Occipital lobe (tissue), 2 donors: ENCODE data around the gene POLK. TPM values are rescaled to one million over a fixed set of nuclear protein-coding genes. Genes with fewer than 3 reads are reported as not detected.
"Not testable (repeated sequence)": the region's sequence is repeated elsewhere in the genome, so short reads cannot be mapped to it uniquely, and the experiment has no call there.

ENCODE experiments used
- DNase-seq: peaks from one replicate; lab custom pipeline; 2025; lab: John Stamatoyannopoulos, UW
- total RNA-seq: library from RNA; depleted of rRNA; stranded (reverse); fragments of >200 nt; gene quantifications from one replicate; pipeline ENCODE4 v1.2.3, GENCODE V29; 2014

POLK gene
- total RNA-seq, 1 donor from 2014 or later, result 56.5 TPM

DNA sequence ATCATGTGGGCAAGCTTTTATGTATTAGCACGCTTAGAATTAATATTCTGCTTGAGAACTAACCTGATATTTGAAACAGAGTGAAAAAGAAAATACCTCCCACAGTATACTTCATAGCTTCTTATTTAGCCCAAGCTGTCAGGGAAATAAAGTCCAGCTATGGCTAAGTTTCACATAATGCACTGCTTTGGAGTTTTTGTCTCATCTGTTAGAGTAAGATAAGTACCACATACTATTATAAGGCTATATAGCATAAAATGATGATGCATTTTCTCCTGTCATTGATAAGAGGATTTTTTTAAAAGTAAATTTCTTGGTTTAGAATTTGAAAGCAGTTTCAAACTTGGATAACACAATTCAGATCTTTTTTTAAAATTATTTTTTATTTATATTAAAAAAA, 97.2 kb downstream of the POLK start:
- DNase-seq, result no peak

DNA sequence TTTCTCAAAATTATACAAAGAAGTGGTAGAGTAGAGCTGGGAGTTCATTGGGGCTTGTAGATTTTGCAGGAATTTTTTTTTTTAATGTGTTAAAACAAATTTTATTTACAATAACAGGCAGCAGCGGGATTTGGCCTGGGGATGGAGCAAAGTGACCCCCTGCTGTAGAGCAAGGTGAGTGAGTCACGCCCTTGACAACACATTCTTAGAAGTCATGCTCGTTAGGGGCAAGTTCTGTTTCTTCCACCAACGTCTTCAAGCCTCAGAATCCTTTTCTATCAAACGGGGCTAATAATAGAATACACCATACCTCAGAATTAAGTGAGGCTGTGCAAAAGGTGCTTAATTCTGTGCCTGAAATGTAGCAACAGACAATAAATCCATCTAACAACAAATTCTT, 98.5 kb downstream of the POLK start:
- DNase-seq, result no peak

DNA sequence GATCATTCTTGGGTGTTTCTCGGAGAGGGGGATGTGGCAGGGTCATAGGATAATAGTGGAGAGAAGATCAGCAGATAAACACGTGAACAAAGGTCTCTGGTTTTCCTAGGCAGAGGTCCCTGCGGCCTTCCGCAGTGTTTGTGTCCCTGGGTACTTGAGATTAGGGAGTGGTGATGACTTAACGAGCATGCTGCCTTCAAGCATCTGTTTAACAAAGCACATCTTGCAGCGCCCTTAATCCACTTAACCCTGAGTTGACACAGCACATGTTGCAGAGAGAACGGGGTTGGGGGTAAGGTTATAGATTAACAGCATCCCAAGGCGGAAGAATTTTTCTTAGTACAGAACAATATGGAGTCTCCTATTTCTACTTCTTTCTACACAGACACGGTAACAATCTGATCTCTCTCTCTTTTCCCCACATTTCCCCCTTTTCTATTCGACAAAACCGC, 99.2 kb downstream of the POLK start:
- DNase-seq, result not testable (repeated sequence)

DNA sequence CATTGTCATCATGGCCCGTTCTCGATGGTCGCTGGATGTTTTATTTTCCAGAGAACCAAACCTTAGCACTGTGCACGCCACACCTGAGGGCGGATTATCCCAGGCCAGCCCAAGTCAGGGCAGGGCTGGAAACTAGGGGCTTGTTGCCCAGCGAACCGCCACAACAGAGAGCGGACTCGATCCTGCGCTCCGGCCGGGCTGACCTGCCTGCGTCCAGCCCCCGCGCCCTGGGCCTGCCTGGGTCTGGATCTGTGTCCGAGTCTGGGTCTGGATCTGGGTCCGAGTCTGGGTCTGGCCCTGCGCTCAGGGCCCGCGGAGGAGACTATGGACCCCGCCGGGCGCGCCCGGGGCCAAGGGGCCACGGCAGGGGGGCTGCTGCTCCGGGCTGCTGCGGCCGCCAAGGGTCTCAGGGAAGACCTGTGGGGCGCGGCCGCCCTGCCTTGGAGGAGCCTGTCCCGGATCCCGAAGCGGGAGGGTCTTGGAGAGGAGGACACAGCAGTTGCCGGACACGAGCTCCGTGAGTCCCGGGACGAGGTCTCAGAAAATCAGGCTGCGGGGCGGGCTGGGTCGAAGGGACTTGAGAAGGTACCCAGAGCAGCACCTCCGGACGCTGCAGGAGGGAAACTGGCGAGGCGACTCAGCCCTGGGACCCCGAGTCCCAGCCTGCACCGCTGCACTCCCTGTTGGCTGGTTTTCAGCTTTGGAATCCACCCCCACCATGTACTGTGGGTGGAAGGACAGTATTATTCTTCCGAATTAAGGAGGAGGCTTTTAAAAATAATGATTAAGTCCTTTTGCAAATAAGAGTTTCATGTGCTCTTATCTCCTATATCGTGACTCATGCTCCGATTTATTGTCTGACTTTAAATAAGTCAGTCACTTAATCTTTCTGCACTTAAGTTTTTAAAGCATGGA, 99.9 kb downstream of the POLK start, which contains the start of gene ANKDD1B:
TSS of gene ANKDD1B (plus strand) at position 143 of the 915 bp plus-strand sequence. CDS start at position 325, 182 bp downstream.
- peak; percentile 10 for DNase-seq

DNA sequence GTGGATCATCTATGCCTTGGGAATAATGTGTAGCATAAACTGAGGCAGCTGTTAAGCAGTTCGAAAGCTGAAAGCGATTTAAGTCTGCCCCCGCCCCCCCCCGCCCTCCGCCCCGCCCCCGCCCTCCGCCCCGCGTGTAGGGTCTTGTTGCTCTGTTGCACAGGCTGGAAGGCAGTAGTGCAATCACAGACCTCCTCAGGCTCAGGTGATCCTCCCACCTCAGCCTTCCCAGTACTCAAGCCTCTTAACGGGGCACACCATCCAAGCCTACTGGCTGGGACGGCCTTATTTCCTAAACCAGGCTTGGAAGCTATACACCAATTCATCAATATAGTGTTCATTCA, 100.5 kb downstream of the POLK start:
- DNase-seq, result no peak

DNA sequence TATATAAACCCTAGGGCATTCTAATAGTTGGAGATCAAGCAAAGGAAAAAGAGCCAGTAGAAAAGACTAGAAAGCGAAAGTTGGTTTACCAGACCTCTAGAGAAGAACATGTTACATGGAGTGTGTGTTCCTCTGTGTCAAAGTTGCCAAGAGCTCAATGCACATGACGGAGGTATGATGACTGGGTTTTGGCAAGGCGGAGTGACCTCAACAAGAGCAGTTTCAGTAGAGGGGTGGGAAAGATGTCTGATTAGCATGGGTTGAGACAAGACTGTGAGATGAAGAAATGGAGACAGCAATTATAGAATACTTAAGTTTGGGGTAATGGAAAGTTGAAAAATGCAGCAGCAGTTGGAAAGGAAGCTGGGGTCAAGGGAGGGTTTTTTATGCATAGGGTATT, 101.2 kb downstream of the POLK start:
- no peak for DNase-seq

DNA sequence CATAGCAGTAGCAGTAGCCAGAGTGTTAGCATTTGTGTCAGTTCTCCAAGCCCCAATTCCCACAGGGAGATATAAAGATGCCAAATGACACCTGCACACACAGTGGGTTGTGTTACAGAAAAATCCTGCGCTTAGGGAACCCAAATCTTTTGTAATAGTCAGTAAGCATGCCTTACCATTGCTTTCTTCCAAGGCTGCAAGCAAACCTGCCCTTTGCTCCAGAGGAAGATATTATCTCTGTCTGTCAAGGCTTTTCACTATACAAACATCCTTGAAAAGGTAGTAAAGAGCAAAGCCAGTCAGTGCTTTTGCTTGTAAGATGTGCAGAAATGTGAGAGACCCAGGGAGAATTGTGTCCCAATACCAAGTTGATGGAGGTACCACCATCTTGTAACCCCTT, 102.5 kb downstream of the POLK start:
- no peak for DNase-seq

DNA sequence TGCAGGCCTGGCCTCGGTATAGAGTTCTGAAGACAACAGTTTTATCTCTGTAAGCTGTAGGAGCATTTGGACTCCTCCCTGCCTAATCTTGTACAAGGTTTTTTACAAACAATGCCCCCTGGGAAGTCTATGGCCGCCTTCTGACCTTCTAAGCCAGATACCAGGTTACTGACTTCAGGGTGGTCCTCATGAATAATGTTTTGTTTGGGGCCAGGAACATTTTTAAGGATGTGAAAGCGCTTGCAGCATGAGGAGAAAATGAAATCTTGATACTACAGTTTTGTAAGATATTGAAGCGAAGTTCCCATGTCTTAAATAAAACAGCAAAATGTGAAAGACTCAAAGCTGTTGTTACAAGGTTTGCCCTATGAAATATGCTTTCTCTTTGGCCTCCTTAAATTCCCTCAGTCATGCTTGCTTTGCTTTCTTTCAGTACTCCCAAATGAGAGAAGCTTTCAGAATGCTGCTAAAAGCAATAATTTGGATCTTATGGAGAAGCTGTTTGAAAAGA, 104.7 kb downstream of the POLK start:
- no peak for DNase-seq

DNA sequence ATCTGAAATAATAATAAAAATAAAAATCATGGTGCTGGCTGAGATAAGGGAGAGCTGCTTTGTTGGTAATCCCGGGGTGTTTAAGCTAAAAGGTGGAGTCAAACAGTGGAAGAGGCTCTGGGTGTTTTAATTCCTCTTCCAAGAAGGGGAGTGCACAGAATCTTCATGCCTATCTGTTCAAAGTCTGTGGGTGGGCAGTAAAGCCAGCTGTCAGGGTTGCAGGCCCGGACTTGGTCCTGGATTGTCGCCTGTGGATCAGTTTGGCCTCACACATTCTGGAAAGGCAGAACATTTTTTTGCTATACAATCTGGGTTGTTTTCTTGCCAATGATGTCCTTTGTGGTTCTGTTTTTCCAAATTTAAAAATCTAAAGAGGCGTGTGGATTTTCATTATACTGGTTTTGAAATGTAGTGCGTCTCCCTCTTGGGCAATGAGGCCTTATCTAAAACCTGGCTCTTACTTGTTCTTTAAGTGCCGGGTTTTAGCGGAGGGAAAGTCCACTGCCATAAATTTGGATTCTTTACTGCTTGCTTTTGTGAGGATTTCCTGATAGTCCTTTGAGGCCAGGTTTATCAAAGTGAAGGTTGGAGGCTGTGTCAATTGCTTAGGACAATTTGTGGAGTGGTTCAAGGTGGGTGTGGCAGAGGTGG, 105.4 kb downstream of the POLK start:
- no peak for DNase-seq

DNA sequence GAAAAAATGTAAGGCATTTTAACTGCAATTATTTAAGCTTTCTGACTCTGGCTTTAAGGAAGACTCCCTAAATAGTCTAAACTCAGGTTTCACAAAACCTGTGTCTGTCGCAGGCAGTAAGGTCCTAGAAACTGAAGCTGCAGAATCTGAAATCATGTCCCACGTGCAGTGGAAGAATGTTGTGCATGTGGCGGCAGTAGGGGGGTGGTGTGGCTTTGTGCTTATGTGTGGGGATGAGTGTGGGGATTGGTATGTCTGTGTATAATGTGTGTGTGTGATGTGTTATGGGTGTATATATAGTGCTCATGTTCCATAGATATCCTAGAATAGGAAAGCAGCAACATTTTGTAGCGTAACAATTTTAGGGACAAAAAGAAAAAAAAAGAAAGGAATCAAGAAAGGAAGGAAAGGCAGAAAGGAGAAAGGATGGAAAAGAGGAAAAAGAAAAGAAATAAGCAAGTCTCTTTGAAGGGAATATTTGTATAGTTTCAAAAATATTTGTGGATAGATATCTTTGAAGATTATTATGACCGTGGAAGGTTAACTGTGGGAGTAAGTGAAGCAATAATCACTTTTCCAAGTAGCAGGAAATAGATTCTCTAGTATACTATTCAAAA, 106.2 kb downstream of the POLK start:
- no peak for DNase-seq

DNA sequence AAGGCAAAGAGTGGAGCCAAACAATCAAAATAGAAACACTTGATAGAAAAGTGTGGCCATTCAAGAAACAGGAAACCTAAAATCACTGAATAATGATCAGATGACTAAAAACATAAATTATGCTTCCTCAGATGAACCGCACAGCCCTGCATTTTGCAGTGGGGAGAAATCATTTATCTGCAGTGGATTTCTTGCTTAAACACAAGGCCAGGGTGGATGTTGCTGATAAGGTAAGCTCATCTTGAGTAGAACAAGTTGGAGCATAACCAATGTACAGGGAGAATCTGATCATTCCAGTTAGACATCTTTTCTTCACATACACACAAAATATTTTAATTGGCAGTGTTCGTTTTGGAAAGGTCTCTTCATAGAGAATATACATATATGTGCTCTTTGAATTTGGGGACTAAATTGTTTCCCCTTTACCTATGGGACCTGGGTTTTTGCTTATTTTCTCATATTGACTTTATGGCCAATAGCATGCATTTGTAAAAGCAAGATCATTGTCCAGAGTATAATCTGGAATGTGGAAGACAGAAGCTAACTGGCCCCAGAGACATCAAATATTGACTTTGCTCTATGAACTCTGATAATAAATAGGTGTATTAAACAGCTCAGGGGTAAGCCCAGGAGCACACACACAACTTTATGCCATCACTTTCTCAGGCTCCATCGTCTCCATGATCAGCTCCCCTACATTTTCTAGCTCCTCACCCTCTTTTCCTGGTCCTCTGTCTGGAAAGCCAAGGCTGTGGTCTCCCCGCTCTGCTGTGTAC, 108.7 kb downstream of the POLK start:
- no peak for DNase-seq

DNA sequence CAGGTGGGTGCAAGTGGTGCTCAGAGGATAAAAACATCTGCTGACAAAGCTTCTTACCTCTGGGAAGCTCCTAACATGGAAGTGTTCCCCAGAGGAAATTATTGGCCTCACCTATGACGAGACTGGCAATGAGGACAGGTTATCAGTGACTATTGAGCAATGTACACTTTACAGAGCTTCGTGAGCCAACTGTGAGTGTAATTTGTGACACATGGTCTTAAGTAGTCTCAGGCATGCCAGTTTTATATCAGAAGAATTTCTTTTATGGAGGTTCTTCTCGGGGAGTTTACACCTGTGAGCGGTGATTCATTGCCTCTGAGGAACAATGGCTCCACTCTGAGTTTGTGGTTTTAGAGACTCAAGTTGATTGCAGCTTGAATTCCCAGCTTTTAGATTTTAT, 110.9 kb downstream of the POLK start:
- no peak for DNase-seq

DNA sequence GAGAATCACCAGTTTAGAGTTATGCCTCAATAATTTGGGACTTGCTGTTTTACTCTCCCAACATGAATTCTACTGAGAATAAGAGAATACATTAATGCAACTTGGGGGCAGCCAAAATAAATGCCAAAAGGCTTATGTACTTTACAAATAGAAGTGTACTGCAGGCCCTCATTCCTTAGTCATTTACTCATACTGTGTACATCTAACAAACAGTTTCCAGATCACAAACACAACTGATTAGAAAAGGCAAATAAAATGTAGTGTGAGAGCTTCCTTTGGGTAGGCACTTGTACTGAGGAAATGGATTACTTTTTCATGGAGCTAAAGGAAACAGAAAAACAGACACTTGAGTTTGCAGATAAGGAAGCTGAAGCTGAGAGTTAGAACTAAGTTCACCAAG, 112.2 kb downstream of the POLK start:
- DNase-seq, result no peak

DNA sequence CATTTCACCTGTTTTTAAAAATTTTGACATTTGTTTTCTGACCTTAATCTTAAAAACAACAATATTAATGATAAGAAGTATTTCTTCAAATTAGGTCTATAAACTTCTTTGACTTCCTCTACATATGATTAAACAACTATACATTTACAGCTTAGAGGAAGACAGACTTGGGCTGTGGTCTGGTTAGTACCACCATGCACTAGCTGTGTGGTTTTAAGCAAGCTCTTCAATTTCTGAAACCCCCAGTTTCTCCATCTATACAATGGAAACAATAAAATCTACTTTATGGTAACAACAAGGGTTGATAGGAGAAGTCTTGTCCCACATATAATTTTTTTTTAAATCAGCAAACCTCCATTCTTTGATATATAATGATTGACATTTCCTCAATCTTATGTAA, 115.3 kb downstream of the POLK start:
- no peak for DNase-seq

DNA sequence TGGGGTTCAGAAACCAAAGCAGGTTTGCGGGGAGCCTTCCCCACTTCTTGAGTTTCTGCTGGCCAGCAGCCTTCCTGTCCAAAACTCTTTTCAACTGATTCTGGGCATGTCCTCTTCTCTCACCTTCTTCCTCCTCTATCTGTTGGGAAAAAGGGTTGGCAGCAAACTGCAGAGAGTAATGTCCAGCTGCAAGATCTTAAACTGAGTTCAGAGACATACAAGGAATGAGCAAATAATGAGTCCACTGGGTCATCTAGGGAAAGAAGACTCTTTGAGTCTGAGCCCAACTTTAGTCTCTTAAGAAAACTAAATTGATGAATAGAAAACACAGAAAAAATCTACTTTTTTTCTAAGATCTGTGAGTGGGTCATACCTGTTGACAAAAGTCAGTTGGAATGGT, 116.1 kb downstream of the POLK start:
- DNase-seq, result no peak

DNA sequence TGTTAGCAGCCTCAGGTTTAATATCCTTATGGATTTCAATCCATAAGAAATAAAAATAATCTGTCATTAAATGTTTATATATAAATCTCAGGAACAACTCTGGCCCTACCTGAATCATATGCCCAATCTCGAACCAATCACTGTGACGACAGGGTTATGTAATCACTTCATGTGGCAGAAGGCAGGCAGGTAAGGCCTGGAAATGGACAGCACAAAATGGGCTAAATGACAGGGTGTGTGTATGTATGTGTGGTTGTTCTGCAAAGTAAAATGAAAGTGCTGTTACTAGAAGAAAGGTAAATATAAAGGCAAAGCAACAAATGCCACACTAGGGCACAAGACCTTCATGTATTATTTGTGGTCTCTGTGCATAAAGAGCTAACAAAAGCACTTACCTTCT, 119.2 kb downstream of the POLK start:
- DNase-seq, result no peak

DNA sequence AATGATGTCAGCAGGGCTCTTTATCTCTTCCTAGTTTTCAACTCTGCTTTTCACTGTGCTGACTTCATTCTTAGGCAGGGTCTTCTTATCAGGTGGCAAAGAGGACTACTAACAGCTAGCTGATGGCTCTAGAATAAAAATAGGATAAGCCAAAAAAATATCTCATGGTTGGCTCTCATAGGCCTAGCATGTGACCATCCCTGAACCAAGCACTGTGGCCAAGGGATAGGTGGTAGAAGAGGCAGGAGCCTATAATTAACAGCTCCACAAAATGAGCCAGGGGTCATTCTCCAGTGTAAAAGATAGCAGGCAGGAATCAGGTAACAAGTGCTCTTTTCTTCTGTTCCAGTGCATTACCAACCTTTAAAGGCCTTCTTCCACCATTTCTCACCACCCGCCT, 120.6 kb downstream of the POLK start:
- no peak for DNase-seq

DNA sequence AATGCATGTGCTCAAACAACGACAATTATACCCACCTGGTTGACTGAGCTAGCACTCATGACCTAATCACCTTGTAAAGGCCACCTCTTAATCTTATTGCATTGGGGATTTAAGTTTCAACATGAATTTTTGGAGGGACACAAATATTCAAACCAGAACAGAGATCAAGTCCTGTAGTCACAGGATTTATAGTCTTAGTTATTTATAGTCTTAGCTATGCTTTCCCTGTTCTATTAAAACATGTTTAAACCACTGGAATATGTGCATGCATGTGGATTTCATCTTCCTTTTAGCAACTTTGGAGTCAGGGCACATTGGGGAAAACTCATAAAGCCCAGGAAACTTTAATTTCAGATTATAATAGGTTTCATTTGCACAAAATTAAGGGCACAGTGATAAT, 126.3 kb downstream of the POLK start:
- DNase-seq, result no peak

DNA sequence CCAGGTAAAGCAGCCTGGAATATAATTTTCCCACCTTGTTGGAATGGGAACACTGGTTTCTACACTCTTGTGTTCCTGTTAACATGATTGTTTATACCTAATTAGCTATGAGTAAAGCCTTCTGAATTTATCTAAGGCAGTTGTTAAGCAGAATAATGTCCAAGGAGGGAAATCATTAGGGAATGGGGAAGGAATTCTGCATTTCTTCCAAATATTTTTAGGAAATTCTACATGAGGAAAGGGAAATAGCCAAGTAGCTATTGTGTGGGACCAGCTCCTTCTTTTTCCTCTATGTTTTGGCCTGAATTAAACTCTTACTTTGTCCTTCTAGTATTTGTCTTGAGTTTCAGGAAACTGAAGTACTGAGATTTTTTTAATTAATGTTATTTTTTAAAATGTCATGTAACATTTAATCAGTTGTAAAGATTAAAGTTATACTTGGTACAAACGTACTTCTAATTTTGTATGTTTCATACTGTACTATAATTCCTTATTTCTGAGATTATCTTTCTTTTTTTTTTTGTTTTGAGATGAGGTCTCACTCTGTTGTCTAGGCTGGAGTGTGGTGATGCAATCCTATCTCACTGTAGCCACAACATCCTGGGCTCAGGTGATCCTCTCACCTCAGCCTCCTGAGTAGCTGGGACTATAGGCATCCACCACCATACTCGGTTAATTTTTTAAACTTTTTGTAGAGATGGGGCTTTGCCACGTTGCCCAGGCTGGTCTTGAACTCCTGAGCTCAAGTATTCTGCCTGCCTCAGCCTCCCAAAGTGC, 128.0 kb downstream of the POLK start:
- DNase-seq, result no peak

DNA sequence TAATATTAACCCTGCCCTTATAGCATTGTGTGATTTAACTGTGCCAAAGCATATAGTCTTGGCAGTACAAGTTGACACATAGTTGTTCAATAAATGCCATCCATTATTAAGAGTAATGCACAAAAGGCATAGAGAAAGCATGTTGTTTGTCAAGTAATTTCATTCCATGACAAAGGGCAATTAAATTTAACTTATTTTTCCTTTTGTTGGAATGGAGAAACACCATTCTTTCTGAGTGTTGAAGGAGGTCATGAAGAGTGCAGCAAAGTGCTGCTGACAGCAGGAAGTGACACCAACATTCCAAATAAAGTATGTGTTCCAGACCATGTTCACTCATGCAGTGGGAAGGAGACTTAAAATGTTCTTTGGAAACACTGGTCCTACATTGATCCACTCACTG, 128.7 kb downstream of the POLK start:
- DNase-seq, result no peak

DNA sequence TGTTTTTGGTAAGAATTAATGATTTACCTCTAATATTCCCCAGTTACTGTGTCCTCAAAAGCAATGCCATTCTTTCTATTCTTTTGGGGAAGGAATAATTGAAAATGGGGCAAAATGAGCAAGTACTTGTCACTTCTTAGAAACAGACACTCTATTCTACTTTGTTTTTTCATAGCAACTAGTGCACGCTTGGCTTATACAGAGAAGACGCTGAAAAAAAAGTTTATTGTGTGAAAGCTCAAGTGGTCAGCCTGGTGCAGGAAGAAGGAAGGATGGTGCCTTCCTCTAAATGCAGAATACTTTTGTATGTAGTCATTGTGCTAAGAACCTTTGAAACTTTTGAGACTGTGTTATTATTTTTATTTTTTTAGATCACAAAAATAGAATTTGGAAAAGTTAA, 129.1 kb downstream of the POLK start:
- DNase-seq, result no peak
